Glomerular endothelial cell (primary cell): ENCODE data around the gene NUDT22. TPM values are rescaled to one million over a fixed set of nuclear protein-coding genes. Genes with fewer than 3 reads are reported as not detected.

Experiments
- DNase-seq: peaks from one replicate; pipeline ENCODE4 v3.0.0-alpha.2; 2011; ENCODE audit warnings: low read depth, low spot score; ENCODE audit errors: extremely low read depth
- total RNA-seq: library from RNA; depleted of rRNA; stranded (reverse); fragments of >200 nt; gene quantifications from 2 replicates; pipeline ENCODE4 v1.2.3, GENCODE V29; 2015

Gene NUDT22
- total RNA-seq, 1 donor from 2014 or later = 53.5 TPM

- DNase-seq = no peak
Observed at GRCh38 chr11:64206457-64207255, 19.4 kb upstream of the NUDT22 start, which contains the start of gene FERMT3. Gene FERMT3 (plus strand): TSS chr11:64206721. CDS start chr11:64207365, 644 bp downstream.

GRCh38 chr11:64207256-64208085, 18.6 kb upstream of the NUDT22 start:
- no peak for DNase-seq

- no peak for DNase-seq
Observed at GRCh38 chr11:64208086-64208795, 17.8 kb upstream of the NUDT22 start.

- no peak for DNase-seq
Observed at GRCh38 chr11:64208796-64209562, 17.1 kb upstream of the NUDT22 start.

DNA sequence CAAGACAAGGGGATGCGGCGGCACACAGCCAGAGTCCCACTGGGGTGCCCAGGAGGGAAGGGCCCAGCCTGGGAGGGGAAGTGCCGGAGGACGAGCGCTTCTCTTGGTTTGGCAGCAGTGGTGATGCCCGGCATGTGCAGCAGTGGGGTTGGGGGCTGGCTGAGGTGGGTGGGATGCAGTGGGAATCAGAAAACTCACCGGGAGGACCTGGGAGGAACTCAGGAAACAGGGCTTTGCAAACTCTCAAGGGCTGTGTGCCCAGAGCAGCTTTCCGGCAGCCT, 16.6 kb upstream of the NUDT22 start:
- DNase-seq = no peak

GRCh38 chr11:64210301-64211020, 15.6 kb upstream of the NUDT22 start:
- no peak for DNase-seq

- DNase-seq = no peak
Observed at GRCh38 chr11:64211181-64211872, 14.7 kb upstream of the NUDT22 start.

DNA sequence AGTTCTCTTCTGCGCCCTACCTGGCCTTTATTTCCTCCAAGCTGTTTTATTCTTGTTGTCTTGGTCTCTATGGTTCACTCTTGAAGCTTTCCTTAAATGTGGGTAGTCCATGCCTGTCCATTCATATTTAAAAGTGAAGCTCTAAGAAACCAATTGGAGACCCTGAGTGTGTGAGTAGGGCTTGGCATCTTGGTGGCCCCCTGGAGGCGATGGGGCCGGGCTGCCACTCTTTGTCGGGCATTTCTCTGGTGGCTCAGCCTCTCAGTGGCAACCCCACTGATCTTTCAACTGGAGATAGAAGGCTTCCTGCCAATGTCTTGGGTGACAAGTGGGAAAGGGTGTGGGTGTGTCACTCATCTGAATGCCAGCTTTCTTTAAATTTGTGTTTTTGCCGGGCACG, 9.2 kb upstream of the NUDT22 start:
- DNase-seq = no peak

DNA sequence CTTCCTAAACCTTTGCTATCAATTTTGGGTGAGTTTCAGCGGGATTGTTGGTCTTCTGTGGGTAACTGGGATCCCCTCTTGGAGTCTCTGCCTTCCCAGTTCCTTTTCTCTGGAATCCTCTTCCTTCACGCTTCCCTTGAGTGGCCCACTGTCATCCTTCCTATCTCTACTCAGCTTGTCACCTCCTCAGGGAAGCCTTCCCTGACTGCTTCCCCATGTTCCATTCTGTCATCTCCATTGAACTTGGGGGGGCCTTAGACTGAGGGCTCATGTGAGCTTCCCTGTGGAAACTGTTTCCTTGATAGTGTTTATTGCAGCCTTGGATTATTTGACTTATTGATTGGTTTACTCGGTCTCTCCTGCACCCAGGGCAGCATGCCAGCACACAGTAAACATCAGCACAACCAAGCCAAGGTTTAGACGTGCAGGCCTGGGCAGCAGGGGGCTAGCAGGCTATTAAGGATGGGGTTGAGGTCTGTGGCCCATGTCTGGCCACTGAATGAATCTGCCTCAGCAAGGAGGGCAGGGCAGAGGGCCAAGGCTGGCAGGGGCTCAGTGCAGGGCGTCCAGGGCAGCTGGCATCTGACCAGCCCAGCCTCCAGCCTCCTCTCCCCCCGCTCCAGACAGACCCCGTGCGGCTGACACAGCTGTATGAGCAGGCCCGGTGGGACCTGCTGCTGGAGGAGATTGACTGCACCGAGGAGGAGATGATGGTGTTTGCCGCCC, 7.3 kb upstream of the NUDT22 start:
- DNase-seq = no peak

- DNase-seq = no peak
Observed at GRCh38 chr11:64219354-64219684, 6.8 kb upstream of the NUDT22 start.

DNA sequence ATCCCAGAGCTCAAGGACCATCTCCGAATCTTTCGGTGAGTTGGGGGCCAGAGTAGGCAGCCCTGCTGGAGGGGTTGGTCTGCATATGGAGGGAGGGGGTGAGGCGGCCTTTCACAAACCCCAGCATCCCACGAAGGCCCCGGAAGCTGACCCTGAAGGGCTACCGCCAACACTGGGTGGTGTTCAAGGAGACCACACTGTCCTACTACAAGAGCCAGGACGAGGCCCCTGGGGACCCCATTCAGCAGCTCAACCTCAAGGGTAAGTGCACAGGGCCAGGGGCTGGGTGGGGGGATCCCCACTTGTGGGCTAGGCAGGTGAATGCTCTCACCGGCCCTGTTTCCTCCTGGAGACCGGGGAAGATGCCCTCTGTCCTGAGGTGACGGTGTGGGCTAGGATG, 6.3 kb upstream of the NUDT22 start:
- no peak for DNase-seq

DNA sequence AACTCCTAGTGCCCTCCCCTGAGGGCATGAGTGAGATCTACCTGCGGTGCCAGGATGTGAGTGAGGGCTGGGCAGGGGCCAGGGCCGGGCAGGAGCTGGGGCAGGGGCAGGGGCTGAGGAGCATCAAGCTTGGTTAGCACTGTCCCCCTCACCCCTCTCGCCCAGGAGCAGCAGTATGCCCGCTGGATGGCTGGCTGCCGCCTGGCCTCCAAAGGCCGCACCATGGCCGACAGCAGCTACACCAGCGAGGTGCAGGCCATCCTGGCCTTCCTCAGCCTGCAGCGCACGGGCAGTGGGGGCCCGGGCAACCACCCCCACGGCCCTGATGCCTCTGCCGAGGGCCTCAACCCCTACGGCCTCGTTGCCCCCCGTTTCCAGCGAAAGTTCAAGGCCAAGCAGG, 5.8 kb upstream of the NUDT22 start:
- DNase-seq = no peak

DNA sequence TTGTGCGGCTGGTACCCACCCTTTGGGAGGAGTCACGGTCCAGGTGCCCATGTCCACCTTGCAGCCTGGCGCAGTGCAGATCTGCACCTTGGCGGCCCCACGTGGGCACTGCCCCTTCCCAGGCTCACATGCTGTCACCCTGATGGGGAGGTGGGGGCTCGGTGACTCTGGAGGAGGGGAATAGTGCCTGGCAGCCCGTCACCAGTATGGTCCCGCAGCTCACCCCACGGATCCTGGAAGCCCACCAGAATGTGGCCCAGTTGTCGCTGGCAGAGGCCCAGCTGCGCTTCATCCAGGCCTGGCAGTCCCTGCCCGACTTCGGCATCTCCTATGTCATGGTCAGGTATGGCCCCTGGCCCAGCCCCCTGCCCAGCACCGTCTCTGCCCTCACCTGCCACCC, 5.3 kb upstream of the NUDT22 start:
- no peak for DNase-seq

- no peak for DNase-seq
Observed at GRCh38 chr11:64222651-64223000, 3.4 kb upstream of the NUDT22 start.

DNA sequence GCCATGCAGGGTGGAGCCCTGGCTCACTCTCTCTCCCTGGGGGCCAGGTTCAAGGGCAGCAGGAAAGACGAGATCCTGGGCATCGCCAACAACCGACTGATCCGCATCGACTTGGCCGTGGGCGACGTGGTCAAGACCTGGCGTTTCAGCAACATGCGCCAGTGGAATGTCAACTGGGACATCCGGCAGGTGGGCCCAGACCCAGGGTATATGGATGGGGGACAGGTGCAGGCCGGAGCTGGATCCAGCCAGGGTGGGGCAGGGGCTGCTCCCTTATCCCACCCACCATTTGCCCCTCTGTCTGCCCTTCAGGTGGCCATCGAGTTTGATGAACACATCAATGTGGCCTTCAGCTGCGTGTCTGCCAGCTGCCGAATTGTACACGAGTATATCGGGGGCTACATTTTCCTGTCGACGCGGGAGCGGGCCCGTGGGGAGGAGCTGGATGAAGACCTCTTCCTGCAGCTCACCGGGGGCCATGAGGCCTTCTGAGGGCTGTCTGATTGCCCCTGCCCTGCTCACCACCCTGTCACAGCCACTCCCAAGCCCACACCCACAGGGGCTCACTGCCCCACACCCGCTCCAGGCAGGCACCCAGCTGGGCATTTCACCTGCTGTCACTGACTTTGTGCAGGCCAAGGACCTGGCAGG, 2.9 kb upstream of the NUDT22 start:
- no peak for DNase-seq

DNA sequence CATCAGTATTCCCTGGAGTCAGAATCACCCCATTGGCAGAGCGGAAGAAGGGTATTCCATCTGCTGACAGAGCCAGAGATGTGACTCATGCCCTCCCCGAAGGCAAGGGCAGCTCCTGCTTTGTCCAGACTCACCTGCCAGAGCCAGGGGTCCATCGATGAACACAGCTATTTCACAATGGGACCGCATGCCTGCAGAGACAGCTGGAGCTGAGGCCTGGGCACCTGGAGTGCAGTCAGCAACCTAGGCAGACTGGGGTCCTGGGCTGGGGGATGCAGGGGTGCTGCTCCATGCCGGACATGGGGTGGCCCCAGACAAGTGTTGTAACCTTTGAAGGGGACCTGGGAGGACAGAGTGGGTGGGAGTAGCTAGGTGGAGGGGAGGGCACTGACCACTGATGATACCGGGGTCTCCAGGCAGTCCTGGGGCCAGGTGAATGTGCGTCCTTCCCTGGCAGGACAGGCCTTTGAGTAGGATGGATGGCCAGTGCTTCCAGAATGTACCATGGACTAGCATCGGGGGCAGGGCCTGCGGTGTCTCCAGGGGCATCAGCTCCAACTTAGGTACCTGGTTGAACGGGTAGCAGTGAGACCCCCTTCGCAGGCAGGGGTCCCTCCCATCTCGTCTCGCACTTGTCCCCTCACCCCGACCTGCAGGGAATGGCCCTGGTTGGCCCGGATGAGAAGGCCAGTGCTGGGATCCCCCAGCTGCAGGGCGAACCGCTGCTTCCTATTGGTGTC, 1.8 kb upstream of the NUDT22 start:
- DNase-seq = no peak

DNA sequence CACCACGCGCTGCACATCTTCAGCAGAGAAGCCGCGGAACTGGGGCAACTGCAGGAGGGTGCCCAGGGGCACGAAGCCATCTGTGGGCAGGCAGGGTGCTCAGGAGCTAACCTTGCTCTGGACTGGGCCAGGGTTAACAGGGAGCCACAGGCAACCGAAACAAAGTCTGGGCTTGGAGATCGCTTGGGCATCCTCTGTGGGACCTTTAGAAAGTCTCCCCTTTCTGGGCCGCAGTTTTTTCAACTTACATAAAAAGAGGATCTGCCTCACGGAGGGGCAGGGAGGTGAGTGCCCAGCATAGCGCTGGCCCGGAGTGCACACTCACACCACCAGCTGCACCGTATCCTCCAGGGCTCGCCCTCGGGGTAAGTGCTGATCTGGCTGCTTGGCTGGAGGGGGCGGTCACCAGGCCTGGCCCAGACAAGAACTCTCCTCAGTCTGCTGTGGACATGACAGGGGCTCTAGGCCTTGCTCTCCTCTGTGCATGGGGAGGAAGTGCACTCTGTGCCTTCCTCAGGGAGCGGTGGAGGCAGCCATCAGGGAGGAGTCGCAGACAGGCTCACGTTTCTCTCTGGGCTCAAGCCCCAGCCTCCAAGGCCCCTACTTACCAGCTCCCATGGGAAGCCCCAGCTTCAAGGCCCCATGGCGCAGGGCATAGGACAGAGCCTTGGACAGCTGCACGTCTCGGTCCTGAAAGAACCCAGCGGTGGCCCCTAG, 1.0 kb upstream of the NUDT22 start:
- no peak for DNase-seq
